ENCODE data around the gene DMD.
"Not testable (repeated sequence)": the region's sequence is repeated elsewhere in the genome, so short reads cannot be mapped to it uniquely, and the experiment has no call there.

The DMD gene

GRCh38 chrX:31471229-31471628, 1740.1 kb downstream of the DMD start:
- DNase-seq = no peak

- not testable (repeated sequence) for DNase-seq
These were observed 1740.6 kb downstream of the DMD start for GRCh38 chrX:31470753-31471152.

GRCh38 chrX:31464306-31464915, 1746.9 kb downstream of the DMD start:
- DNase-seq = no peak

GRCh38 chrX:31461266-31461665, 1750.1 kb downstream of the DMD start:
- no peak for DNase-seq

- no peak for DNase-seq
These were observed 1752.0 kb downstream of the DMD start for GRCh38 chrX:31459361-31459760.

- no peak for DNase-seq
These were observed 1761.4 kb downstream of the DMD start for GRCh38 chrX:31449965-31450364.

- no peak for DNase-seq
These were observed 1762.3 kb downstream of the DMD start for GRCh38 chrX:31449081-31449480.

GRCh38 chrX:31445542-31445941, 1765.8 kb downstream of the DMD start:
- DNase-seq = no peak

GRCh38 chrX:31443654-31444053, 1767.7 kb downstream of the DMD start:
- DNase-seq = no peak

GRCh38 chrX:31440546-31440945, 1770.8 kb downstream of the DMD start:
- no peak for DNase-seq

GRCh38 chrX:31436424-31436823, 1774.9 kb downstream of the DMD start:
- DNase-seq = no peak

GRCh38 chrX:31435592-31435991, 1775.8 kb downstream of the DMD start:
- no peak for DNase-seq

- DNase-seq = no peak
These were observed 1777.5 kb downstream of the DMD start for GRCh38 chrX:31433856-31434255.

- DNase-seq = no peak
These were observed 1781.4 kb downstream of the DMD start for GRCh38 chrX:31429915-31430314.

GRCh38 chrX:31423609-31424189, 1787.7 kb downstream of the DMD start:
- no peak for DNase-seq

- DNase-seq = no peak
These were observed 1789.9 kb downstream of the DMD start for GRCh38 chrX:31421441-31421840.

GRCh38 chrX:31420711-31421151, 1790.6 kb downstream of the DMD start:
- no peak for DNase-seq

GRCh38 chrX:31420302-31420701, 1791.0 kb downstream of the DMD start:
- no peak for DNase-seq

GRCh38 chrX:31397119-31397518, 1814.2 kb downstream of the DMD start:
- no peak for DNase-seq

GRCh38 chrX:31392513-31392912, 1818.8 kb downstream of the DMD start:
- DNase-seq = no peak

GRCh38 chrX:31388946-31389345, 1822.4 kb downstream of the DMD start:
- DNase-seq = no peak

GRCh38 chrX:31384471-31384870, 1826.9 kb downstream of the DMD start:
- no peak for DNase-seq

GRCh38 chrX:31383991-31384390, 1827.4 kb downstream of the DMD start:
- DNase-seq = no peak

GRCh38 chrX:31378973-31379372, 1832.4 kb downstream of the DMD start:
- DNase-seq = not testable (repeated sequence)

GRCh38 chrX:31377821-31378220, 1833.5 kb downstream of the DMD start:
- DNase-seq = not testable (repeated sequence)

Data from activated CD4-positive, alpha-beta T cell treated with anti-CD3 and anti-CD28 coated beads for 4 hours (primary cell).